ENCODE measurements around the gene THSD7B.
"Not testable (repeated sequence)": the region's sequence is repeated elsewhere in the genome, so short reads cannot be mapped to it uniquely, and the experiment has no call there.

The THSD7B gene

DNA sequence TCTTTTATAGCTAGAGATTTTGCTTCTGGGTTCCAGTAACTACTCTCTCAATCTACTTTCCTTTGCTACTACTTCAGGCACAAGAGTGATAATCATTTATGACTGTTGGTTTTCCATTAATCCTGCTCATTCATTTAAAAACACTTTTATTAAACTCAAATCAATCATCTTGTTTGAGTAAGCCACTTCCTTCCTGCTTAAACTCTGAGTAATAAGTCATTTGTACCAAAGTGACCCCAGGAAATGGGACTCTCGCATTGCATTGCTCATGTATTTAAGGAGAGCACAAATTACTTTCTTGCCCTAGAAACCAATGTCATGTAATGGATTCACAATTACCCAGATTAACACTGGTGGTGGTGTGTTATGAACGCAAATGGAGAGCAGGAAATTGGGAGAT is 928.2 kb downstream of the THSD7B start:
- DNase-seq (ENCODE audit: low read depth, low spot score): no peak

DNA sequence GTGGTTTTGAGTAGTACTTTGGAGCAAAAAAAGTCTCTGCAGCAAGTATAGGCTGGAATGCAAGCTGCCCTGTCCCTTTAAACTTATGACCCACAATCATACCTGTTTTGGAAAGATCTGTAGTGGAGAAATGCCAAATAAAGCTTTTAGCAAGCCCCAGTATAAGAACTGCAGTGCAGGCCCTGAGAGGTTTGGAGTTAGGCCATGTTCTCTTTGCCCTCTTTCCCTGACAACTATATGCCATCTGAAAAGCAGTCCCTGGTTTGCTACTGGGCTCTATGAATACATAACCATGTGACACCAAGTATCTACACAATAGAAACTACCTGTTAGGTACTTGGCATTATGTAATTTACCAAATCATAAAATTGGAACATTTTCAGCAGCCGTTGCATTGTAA is 931.6 kb downstream of the THSD7B start:
- DNase-seq (ENCODE audit: low read depth, low spot score): no peak

DNA sequence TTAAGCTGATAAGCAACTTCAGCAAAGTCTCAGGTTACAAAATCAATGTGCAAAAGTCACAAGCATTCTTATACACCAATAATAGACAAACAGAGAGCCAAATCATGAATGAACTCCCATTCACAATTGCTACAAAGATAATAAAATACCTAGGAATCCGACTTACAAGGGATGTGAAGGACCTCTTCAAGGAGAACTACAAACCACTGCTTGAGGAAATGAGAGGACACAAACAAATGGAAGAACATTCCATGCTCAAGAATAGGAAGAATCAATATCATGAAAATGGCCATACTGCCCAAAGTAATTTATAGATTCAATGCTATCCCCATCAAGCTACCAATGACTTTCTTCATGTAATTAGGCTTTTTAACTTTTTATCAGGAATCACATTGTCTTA is 934.9 kb downstream of the THSD7B start:
- DNase-seq (ENCODE audit: low read depth, low spot score): not testable (repeated sequence)

DNA sequence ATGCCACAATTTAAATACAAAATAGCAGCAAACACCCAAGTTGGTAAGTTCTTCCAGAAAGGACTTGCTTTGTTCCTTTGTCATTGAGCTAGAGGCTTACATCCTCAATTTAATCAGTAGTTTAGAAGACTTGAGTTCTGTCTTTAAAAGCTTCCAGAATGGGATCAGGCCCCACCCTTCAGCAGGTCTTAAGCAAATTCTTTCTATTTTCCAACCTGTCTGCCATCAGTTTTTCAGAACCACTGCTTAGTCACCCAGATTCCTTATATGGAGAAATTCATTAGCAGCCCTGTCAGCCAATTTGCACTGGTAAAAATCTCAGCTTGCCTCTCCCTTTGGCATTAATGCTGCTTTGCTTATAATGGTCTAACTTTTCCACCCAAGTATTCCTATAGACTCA is 935.3 kb downstream of the THSD7B start:
- DNase-seq (ENCODE audit: low read depth, low spot score): no peak

DNA sequence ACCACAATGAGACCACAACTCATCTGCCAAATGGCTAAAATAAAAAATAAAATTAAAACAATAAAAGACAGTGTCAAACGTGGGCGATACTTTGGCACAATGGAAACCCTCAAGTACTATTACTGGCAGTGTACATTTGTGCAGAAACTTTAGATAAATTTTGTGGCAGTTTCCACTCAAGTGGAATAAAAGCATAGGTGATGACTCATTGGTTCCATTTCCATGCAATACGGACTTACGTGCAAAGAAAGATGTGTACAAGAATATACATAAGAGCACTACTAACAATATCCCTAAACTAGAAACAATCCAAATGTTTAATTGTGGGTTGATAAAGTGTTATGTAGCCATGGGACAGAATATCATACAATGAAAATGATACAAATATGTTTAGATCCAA is 940.0 kb downstream of the THSD7B start:
- no peak for DNase-seq (ENCODE audit: low read depth, low spot score)

DNA sequence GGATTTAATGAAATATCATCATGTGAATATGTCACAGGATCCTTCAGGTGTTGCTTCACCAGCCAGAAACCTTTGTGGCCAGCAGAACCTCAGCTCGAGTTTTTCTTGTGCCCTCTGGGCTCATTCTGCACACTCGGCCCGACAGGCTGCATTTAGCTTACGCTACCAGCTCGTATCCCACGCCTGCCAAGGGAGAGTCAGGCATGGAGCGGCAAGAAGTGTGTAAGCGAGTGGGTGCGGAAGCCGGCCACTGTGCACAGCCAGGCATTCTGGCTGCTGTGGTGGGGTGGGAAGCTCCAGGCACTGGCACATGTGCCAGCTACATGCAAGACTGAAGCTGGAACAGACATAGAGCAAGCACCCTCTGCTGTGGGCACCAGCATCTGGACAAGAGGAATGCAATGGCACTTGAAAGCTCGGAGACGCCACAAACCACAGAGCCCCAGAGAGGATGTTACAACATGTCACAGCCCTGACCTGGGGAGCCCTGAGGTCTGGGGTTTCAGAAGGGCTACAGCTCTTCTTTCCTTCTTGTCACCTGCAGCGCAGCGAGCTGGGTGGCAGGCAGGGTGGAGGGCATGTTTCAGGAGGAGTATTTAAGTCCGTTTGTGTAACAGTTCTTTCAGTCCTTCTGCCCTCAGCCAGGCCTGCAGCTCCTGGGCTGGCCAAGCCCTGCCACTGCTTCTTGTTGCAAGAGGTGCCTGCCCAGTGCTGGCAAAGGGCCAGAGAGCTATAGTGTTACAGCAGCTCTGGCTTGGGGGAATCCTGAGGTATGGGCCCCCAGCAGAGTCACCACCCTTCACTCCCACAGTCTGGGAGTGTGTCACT is 941.7 kb downstream of the THSD7B start:
- no peak for DNase-seq (ENCODE audit: low read depth, low spot score)

DNA sequence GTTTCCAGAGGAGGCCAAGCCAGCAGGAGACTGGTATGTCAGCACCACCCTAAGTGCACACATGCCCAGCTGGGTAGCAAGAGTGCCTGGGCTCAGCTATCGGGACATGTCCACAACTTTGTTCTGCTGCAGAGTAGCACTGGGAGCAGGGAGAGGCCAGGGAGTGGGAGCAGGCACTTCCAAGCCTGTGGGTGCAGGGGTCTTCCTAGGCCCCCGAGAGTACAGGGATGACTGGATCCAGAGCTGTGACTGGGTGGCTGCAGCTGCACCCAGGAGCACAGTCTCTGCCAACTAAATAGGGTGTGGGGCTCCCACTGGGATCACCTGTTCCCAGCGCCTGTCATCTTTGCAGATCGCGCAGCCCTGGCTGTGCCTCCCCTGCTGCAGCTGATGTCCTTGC is 943.0 kb downstream of the THSD7B start:
- DNase-seq (ENCODE audit: low read depth, low spot score): no peak

DNA sequence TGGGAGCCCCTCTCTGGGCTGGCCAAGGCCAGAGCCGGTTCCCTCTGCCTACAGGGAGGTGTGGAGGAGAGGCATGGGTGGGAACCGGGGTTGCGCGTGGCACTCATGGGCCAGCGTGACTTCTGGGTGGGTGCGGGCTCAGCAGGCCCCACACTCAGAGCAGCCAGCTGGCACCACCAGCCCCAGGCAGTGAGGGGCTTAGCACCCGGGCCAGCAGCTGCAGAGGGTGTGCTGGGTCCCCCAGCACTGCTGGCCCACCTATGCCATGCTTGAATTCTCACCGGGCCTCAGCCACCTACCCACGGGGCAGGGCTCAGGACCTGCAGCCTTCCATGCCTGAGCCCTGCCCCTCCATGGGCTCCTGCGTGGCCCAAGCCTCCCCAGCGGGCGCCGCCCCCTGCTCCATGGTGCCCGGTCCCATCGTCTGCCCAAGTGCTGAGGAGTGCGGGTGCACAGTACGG is 950.4 kb downstream of the THSD7B start:
- no peak for DNase-seq (ENCODE audit: low read depth, low spot score)

DNA sequence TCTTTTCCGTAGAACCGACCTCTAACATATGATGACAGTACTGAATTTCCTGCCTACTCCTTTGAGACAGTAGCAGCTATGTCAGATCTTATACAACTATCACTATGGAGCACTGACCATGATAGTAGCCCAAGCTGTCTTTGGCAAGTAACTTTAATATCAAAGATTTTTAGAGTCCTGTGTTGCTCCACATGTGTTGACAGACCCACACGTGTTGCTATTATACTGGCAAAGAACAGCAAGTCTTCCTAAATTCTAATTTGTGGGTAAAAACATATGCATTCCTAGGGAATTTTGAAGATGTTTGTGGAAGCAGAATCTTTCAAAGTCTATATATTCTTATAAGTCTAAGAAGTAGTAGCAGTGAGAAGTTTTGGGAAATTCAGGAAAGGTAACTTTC is 953.4 kb downstream of the THSD7B start:
- DNase-seq (ENCODE audit: low read depth, low spot score): no peak

DNA sequence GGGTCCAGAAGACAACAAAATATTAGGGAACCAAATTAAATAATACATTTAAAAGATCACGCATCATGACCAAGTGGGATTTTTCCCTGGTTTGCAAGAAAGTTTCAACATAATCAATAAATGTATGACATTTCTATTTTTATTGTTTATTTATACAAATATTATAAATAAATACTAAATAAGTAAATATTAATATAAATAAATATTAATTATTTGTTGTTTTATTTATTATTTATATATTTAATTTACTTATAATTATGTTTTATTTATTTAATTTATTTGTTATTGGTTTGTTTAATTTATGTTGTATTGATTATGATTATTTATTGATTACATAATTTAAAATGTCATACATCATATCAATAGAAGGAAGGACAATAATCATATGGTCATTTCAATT is 956.4 kb downstream of the THSD7B start:
- no peak for DNase-seq (ENCODE audit: low read depth, low spot score)

DNA sequence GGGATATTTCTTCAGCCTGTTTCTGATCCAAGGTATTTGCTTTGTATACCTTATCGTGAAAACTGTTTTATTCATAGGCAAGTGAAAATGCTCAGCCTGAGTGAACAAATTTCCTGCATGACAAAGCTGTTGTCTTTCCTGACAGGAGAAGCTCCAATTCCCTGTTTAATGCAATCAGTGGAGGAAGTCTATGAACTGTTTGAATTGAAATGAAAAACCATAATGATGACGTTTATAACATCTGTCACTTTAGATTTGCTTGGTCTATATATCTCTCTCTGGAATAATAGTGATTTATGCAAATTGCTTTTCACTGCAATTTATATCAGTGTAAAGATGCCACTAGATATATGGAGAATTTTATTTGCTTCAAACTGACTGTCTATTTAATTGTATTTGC is 959.6 kb downstream of the THSD7B start:
- DNase-seq (ENCODE audit: low read depth, low spot score): no peak

All from brain pericyte (primary cell).